Neural cell (in vitro differentiated cells): ENCODE measurements around the gene USP36. TPM values are rescaled to one million over a fixed set of nuclear protein-coding genes. Genes with fewer than 3 reads are reported as not detected.

Source experiments
- H2AFZ ChIP-seq: fragments of 200-600, 300-800 bp; sonication (generic), shearing (Covaris generic); 2 replicates; pipeline ENCODE4 v1.6.0; 2014; ENCODE audit warnings: low read depth, mild to moderate bottlenecking, antibody characterized with exemption, low read length, moderate library complexity
- H3F3A ChIP-seq: fragments of 200-600 bp; shearing (Covaris generic); 2 replicates; pipeline ENCODE4 v1.6.1; 2016; ENCODE audit warnings: mild to moderate bottlenecking, moderate library complexity, mixed read lengths, antibody characterized with exemption, low read length; ENCODE audit not compliant: insufficient read depth, poor library complexity, severe bottlenecking
- H3K27ac ChIP-seq: fragments of 200-600, 300-800 bp; sonication (generic), shearing (Covaris generic); 2 replicates; pipeline ENCODE4 v1.5.1; 2014; ENCODE audit warnings: mild to moderate bottlenecking, low read length, moderate library complexity
- H3K27me3 ChIP-seq: fragments of 300-800, 200-600 bp; sonication (generic), shearing (Covaris generic); 2 replicates; pipeline ENCODE4 v1.6.0; 2014; ENCODE audit warnings: mild to moderate bottlenecking, low read depth, low read length, moderate library complexity; ENCODE audit not compliant: insufficient read depth
- H3K36me3 ChIP-seq: fragments of 300-800, 200-600 bp; sonication (generic), shearing (Covaris generic); 2 replicates; pipeline ENCODE4 v1.5.1; 2014; ENCODE audit warnings: mild to moderate bottlenecking, antibody characterized with exemption, low read length, moderate library complexity; ENCODE audit not compliant: insufficient read depth
- H3K4me2 ChIP-seq: fragments of 300-800, 200-600 bp; sonication (generic), shearing (Covaris generic); 2 replicates; pipeline ENCODE4 v1.6.0; 2014; ENCODE audit warnings: mild to moderate bottlenecking, low read length
- H3K4me3 ChIP-seq: fragments of 300-800, 200-600 bp; sonication (generic), shearing (Covaris generic); 2 replicates; pipeline ENCODE4 v1.5.1; 2014; ENCODE audit warnings: mild to moderate bottlenecking, low read length, moderate library complexity
- H3K79me2 ChIP-seq: fragments of 200-600 bp; shearing (Covaris generic); replicated peaks from 2 replicates; pipeline ENCODE4 v1.6.0; 2014; ENCODE audit warnings: mild to moderate bottlenecking, low read length, moderate library complexity; ENCODE audit not compliant: insufficient read depth
- H3K9ac ChIP-seq: fragments of 300-800, 200-600 bp; sonication (generic), shearing (Covaris generic); 2 replicates; pipeline ENCODE4 v1.6.1; 2016; ENCODE audit warnings: mild to moderate bottlenecking, low read length, mixed read lengths
- H3K9me2 ChIP-seq: fragments of 200-600 bp; shearing (Covaris generic); 2 replicates; pipeline ENCODE4 v1.6.1; 2016; ENCODE audit warnings: mild to moderate bottlenecking, low read length, mixed read lengths; ENCODE audit not compliant: insufficient read depth
- H3K9me3 ChIP-seq: fragments of 200-600, 300-800 bp; sonication (generic), shearing (Covaris generic); 2 replicates; pipeline ENCODE4 v1.6.1; 2016; ENCODE audit warnings: mild to moderate bottlenecking, mixed run types, low read length, moderate library complexity, mixed read lengths
- H4K20me1 ChIP-seq: fragments of 200-600 bp; shearing (Covaris generic); 2 replicates; pipeline ENCODE4 v1.6.1; 2016; ENCODE audit warnings: mild to moderate bottlenecking, mixed run types; ENCODE audit not compliant: insufficient read depth
- CTCF ChIP-seq: fragments of 450-650 bp; IDR thresholded peaks from 2 replicates; pipeline ENCODE4 v1.5.1; 2014; ENCODE audit warnings: antibody characterized with exemption, mild to moderate bottlenecking, moderate library complexity; ENCODE audit not compliant: poor library complexity, severe bottlenecking
- EP300 ChIP-seq: fragments of 450-650 bp; conservative IDR thresholded peaks from 2 replicates; pipeline ENCODE4 v1.6.1; 2014; ENCODE audit warnings: antibody characterized with exemption, mild to moderate bottlenecking, moderate library complexity; ENCODE audit not compliant: poor library complexity, severe bottlenecking
- EZH2 ChIP-seq: fragments of 200-600, 300-800 bp; shearing (Covaris generic), sonication (generic); IDR thresholded peaks from 2 replicates; pipeline ENCODE4 v1.6.1; 2014; ENCODE audit warnings: antibody characterized with exemption, low read length, borderline replicate concordance, mild to moderate bottlenecking; ENCODE audit not compliant: insufficient read depth, poor library complexity, severe bottlenecking
- MXI1 ChIP-seq: fragments of 450-650 bp; conservative IDR thresholded peaks from 2 replicates; pipeline ENCODE4 v1.6.1; 2014; ENCODE audit warnings: antibody characterized with exemption, mild to moderate bottlenecking; ENCODE audit not compliant: poor library complexity, severe bottlenecking
- POLR2AphosphoS5 ChIP-seq: IDR thresholded peaks from 2 replicates; pipeline ENCODE4 v1.6.1; 2012
- RAD21 ChIP-seq: fragments of 450-650 bp; conservative IDR thresholded peaks from 2 replicates; pipeline ENCODE4 v1.6.1; 2014; ENCODE audit warnings: antibody characterized with exemption, mild to moderate bottlenecking, moderate library complexity
- REST ChIP-seq: IDR thresholded peaks from 2 replicates; pipeline ENCODE4 v1.6.1; 2012; ENCODE audit warnings: borderline replicate concordance
- SMC3 ChIP-seq: fragments of 450-650 bp; conservative IDR thresholded peaks from 2 replicates; pipeline ENCODE4 v1.6.1; 2014; ENCODE audit warnings: antibody characterized with exemption, mild to moderate bottlenecking, moderate library complexity; ENCODE audit not compliant: poor library complexity
- TAF1 ChIP-seq: IDR thresholded peaks from 2 replicates; pipeline ENCODE4 v1.6.1; 2012; ENCODE audit warnings: low read depth
- polyA plus RNA-seq: library from polyadenylated mRNA; depleted of rRNA; stranded (reverse); fragments of >200 nt; gene quantifications from 2 replicates; pipeline ENCODE4 v1.2.3, GENCODE V29; 2014

The USP36 gene
- polyA plus RNA-seq, 1 donor from 2014 or later, result 14.4 TPM

- no peak overlapping the region for H3K27ac ChIP-seq
- peaks cover 29% of the 10 kb centered on the region for H3K79me2 ChIP-seq
- no peaks in the 10 kb centered on the region for H3K27me3 ChIP-seq
- no peaks in the 10 kb centered on the region for H4K20me1 ChIP-seq
- no peak overlapping the region for H3K4me3 ChIP-seq
- H2AFZ ChIP-seq, result no peak overlapping the region
- no peak overlapping the region for H3K9ac ChIP-seq
- H3K9me3 ChIP-seq, result no peaks in the 10 kb centered on the region
- no peak overlapping the region for H3K4me2 ChIP-seq
- no peaks in the 10 kb centered on the region for H3K36me3 ChIP-seq
- H3F3A ChIP-seq, result peaks cover 10% of the 10 kb centered on the region
- no peak for TF ChIP-seq EZH2
- no peak for TF ChIP-seq RAD21
- TF ChIP-seq MXI1, result no peak
- no peak for TF ChIP-seq SMC3
- no peak for TF ChIP-seq TAF1
- no peak for TF ChIP-seq POLR2AphosphoS5
- no peak for TF ChIP-seq EP300
- no peak for TF ChIP-seq CTCF
- TF ChIP-seq REST, result no peak
- H3K9me2 ChIP-seq, result no peaks in the 10 kb centered on the region
These were observed 46.3 kb upstream of the USP36 start for GRCh38 chr17:78886954-78887353.

- peaks cover 37% of the 10 kb centered on the region for H3K79me2 ChIP-seq
- TF ChIP-seq MXI1 (no peak), SMC3 (no peak), EZH2 (no peak), CTCF (no peak), TAF1 (no peak), RAD21 (no peak), EP300 (no peak), POLR2AphosphoS5 (no peak), REST (no peak)
- H3K4me3 ChIP-seq, result no peak overlapping the region
- no peaks in the 10 kb centered on the region for H3K27me3 ChIP-seq
- no peaks in the 10 kb centered on the region for H3K9me2 ChIP-seq
- H4K20me1 ChIP-seq, result no peaks in the 10 kb centered on the region
- H3K9ac ChIP-seq, result no peak overlapping the region
- peaks cover 10% of the 10 kb centered on the region for H3F3A ChIP-seq
- H3K36me3 ChIP-seq, result no peaks in the 10 kb centered on the region
- H3K27ac ChIP-seq, result no peak overlapping the region
- H2AFZ ChIP-seq, result no peak overlapping the region
- H3K4me2 ChIP-seq, result no peak overlapping the region
- no peaks in the 10 kb centered on the region for H3K9me3 ChIP-seq
These were observed 45.3 kb upstream of the USP36 start for GRCh38 chr17:78885956-78886355.
